HG03025 (cell line): ENCODE measurements around the gene TPM2.

Experiments
- ATAC-seq: cut with Tn5 transposase; IDR thresholded peaks from one replicate; pipeline ENCODE4 v1.9.1; 2021; ENCODE audit warnings: mild to moderate bottlenecking, moderate library complexity; ENCODE audit not compliant: unreplicated experiment, low FRiP score

TPM2 gene

DNA sequence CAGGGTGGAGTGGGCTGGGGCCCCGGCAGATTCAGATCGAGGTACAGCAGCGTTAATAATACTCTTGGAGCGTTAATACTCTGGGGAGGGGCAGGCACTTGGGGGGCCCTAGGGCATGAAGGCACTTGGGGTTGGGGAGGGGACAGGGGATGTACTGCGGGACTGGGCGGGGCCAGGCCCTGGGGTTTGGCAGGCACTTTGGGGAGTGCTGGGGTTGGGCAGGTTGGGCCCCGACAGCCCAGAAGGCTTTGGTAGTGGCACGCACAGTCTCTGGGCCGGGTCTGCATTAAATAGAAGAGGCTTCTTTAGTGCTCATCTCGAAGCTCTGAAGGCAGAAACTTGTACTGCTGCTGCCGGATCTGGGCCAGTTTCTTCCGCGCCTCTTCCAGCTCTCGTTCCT lies 7.8 kb upstream of the TPM2 start:
- ATAC-seq: no peak

DNA sequence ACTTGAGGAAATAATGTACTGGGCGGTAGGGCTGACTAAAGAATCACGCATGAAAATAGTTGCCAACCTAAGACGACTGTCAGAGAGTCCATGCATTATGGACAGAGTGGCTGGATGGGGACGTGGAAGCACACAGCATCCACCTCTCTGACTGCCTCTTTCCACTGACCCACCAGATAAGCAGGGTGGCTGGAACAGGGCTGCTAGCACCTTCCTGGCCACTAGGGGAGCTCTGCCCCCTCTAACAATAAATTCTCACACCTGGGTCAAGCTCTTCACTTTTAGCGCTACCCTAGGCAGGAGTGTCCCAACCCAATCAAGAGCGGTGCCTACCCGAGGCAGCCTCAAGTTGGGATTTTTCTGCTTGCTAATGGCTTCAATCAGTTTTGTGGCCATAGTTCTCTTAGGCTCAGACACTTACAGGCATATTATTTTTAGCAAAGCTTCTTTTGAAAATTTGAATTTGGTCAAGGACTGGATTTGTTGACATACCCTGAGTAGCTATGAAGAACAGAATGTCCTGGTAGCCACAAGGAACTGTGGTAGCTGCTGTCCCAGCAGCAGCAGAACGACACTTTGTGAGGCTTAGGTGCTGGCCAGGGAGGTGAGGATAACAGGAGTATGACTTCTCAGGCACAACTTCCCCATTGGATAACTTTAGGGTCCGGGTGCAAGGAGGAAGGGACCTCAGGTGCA lies 6.9 kb upstream of the TPM2 start:
- ATAC-seq: no peak

DNA sequence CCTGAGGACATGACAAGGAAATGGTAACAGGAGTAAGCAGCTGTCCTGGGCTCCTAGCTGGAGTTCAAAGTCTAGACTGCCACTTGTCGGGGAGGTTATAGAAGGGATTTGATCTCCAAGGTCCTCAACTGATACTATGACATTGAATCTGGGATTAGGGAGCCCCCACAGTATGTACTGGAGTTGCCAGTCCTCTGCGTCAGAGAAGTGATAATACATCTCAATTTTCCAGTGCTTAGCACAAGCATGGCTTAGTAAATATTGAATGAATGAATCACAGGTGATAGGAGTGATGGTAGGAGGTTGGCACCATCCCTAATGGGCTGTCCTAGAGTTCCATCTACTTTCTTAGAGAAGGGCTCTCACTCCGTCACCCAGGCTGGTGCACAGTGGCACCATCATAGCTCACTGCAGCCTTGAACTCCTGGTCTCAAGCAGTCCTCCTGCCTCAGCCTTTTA lies 6.2 kb upstream of the TPM2 start:
- no peak for ATAC-seq

DNA sequence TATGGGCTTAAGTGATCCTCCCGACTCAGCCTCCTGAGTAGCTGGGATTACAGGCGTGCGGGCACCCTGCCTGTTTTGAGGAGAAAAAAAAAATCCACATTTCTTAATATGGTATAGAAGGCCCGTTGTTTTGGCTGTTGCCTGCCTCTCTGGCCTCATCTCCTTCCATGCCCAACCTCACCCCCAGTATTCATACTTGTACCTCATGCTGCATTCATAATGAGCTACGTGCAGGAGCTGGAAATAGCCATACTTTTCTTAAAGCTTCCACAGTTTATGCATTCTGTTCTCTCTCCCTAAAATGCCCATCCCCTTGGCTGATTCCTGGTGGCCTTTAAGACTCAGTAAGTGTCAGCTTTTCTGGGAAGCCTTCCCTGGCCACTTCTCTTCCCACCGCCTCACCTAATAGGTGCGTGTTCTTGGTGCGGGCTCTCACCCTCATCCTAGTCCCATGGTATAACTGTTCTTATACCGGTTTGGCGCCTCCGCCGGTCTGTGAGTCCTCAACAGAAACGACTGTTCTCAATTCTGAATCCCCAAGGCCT lies 2.1 kb upstream of the TPM2 start:
- no peak for ATAC-seq

DNA sequence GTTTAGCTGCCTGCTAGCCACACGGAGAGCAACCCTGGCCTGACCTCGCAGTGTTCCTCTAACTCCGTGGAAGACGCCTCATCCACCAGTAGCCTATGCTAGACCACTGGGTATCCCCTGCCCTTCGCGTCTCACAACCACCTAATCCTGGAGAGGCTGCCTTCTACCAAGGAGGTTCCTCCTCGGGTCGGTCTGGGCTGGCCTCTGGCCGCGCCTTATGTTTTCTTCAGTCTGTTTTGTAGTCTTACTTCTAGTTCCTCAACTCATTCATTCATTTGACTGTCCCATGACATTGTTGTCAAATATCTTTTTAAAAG lies 1.6 kb upstream of the TPM2 start:
- ATAC-seq: no peak

DNA sequence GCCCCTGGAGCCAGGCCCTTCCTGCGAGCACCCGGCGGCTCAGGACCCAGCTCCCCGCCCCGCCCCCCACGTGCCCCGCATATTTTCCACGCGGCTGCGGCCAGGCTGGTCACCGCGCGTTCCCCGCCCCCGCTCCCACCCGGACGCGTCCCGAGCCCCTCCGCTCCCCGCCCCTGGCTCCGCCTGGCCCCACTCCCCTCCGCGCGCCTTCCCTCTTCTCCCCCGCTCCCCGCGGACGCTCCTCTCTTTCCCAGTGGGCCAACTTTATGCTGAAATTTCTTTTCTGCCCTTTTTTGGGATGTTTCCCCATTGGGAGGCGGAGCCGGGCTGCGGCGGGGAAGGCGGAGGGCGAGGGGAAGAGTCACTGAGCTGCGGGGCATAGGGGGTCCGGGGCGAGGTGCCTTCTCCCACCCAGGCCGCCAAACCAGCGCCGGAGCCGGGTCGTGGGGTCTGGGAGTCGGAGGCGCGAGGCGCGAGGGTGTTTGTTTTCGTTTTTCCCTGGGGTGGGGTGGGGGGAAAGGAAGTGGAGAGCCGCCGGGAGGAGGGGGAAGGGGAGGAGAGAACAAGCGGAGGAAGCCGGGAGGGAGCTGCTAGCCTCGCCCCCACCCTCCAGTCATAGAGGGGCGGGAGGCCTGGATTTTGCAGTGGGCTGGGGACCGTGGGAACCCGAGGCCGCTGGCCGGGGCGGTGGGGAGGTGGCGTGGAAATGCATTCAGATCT lies 1.0 kb upstream of the TPM2 start:
- no peak for ATAC-seq

DNA sequence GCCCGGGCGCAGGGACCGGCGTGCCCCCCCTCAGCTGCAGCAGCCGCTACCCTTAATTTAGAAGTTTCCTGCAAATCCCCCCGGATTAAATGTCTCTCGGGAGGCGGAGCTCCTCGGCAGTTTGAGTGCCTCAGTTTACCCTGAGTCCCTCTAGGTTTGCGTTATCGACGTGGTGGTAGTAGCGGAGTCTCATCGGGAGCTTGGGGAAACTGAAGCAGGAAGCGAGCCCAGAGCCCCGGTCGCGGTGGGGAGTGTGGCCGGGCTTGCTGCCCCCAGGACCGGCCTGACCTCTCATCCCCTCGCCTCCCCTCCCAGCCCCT lies 529 bp upstream of the TPM2 start:
- ATAC-seq: no peak

DNA sequence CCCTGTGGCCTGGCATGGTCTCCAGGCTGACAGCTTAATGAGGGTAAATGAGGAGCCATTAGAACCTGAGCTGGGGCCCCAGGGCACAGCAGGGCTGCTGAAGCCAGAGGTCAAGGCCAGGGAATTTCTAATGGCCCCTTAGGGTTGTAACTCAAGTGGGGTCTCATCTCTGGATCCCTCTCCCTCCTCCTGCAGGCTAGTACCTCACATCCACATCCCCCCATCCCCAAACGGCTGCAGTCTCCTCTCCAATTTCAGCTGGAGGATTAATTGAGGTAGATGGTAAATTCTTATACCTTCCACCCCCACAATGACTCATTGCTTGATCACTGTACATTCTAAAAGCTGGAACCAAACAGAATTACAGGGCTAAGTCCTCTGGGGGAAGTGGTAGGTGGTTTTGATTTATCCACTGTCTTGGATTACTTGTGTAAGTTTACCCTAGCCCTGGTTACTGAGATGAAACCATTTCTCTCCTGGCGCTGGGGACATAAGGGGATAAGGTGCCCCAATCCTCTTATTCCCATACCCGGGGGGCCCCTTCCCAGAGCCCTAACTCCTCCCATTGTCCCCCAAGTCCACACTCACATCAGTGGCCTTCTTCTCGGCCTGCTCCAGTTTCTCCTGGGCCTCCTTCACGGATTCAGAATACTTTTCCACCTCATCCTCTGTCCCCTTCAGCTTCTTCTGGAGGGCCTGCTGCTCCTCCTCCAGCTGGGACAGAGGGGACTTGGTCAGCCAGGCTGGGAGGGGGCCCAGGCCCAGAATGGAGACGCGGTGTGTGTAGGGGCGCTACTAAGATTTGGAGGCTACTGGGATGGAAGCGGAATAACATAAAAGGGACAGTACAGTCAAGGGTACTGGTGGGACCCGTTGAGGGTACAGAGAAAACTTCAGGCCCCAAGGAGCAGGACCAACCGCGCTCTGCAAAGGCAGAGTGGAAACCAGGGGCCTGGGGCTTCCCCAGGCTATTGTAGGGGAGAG lies 875 bp downstream of the TPM2 start:
- no peak for ATAC-seq

DNA sequence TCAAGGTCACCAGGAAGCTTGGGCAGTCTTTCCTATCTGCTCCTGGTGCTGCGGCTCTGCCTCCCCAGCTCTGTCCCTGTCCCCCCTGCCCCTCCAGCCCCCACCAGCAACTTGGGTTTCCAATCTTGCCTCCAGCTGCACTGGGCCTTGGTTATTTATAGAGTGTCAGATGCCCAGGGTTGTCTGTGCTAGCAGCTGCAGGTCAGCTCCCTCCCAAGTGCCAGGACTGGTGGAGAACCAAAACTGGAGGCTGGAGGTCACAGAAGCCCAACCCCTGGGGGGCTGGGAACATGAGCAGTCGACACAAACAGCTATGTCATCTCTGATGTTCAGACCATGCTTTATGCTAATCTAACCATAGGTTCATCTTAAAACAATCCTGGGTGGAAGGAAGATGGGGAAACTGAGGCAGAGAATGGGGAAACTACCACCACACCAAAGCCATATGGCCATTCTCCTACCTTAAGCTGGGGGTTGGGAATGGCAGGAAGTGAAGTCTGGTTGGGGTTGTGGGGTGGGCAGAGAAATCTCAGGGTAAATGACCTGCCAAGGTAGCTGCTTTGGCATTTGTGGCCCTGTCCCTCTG lies 1.7 kb downstream of the TPM2 start:
- no peak for ATAC-seq

DNA sequence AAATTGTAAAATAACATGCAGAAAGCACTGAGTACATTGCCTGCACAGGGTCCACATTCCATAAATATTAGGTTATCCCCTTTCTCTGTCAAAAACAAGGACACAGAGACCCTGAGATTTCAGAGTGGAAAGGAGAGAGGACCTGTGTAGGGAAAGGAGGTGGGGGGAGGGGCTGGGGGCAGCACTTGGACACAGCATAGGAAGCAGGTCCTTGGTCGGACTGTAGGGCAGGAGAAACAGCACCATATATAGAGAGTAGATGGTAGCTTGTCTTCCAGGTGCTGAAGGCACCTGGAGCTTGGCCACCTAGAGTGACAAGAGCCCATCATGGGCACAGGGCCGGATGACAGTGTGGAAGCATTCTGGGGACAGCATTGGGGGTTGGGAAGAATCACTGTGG lies 2.4 kb downstream of the TPM2 start:
- no peak for ATAC-seq

DNA sequence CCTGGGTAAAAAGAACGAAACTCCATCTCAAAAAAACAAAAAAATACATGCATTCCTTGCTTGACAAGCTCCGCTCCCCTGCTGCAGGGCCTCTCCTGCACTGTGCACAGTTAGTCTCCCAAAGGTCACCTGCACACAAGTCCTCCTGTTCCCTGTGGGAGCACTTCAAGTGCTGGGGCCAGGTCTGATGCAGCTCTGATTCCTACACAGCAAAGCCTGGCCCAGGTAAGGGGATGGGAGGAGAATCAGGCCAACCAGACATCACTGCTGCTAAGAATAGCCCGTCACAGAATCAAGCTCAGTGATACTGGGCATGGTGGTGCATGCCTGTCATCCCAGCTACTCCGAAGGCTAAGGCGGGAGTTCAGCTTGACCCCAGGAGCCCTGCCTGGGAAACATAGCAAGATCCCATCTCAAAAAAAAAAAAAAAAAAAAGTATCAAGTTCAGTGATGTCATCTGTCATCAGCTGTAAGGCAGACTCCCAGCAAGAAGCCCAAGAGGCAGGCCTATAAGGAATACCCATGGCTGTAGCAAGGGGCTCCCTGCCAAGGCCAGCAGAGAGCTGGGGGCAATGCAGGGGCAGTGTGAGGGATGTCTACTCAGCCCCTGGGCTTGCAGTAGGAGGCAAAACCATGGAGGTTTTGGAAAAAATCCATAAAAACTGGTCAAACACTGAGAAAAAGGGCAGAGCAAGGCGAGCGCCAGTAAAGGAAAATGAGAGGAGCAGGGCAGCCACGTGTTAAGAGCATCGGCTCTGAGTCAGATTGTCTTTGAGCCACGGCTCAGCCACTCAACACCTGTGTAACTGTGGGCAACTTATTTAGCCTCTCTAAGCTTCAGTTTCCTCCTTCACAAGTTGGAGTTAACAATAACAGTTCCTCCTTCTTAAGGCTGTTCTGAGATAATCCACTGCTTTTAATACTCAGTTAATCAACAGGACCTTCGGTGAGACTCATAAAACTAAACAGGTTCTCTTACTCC lies 3.2 kb downstream of the TPM2 start:
- no peak for ATAC-seq

DNA sequence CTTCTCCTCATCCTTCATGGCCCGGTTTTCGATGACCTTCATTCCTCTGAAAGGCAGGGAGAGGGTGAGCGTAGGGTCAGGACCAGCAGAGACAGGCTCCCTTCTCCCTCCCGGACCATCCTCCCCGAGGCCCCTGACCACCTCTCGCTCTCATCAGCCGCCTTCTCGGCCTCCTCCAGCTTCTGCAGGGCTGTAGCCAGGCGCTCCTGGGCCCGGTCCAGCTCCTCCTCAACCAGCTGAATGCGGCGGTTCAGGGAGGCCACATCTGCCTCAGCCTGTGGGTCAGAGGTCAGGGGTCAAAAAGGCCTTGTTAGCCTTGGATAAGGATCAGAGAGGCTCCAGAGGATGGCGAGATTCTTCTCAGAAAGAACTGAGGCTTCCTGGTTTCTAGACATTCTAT lies 4.2 kb downstream of the TPM2 start:
- no peak for ATAC-seq

DNA sequence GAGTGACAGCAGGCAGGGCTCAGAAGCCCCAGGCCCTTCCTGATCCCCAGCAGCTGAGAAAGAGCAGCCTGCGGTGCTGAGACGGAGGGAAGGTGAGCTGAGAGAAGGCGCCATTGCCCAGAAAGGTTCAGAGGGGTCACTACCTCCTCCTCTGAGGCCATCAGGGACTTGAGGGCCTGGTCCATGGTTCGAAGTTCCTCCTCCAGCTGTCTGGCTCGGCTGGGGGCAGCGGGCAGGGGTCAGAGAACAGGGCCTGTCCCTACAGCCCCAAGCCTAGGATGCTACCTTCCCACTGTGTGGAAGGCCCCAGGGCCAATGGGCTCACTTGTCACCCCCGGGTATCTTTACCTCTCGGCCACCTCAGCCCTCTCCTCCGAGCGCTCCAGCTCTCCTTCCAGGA lies 4.8 kb downstream of the TPM2 start:
- no peak for ATAC-seq

DNA sequence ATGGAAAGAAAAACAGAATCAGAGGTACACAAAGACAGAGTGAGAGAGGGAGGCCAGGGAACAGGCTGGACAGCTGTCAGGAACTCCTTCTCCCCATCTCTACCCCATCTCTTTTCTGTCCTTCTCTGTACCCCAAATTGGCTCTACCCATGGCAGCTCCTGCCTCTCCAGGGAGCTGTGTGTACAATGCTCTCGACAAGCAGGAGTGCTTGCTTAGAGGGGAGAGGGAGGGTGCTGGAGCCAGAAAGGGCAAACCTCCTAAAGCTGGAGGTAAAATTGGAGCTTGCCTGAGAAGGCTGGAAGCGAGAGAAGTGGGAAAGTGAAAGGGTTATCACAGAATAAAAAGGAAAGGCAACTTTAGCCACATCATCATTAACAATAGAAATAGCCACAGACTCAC lies 6.4 kb downstream of the TPM2 start:
- no peak for ATAC-seq

DNA sequence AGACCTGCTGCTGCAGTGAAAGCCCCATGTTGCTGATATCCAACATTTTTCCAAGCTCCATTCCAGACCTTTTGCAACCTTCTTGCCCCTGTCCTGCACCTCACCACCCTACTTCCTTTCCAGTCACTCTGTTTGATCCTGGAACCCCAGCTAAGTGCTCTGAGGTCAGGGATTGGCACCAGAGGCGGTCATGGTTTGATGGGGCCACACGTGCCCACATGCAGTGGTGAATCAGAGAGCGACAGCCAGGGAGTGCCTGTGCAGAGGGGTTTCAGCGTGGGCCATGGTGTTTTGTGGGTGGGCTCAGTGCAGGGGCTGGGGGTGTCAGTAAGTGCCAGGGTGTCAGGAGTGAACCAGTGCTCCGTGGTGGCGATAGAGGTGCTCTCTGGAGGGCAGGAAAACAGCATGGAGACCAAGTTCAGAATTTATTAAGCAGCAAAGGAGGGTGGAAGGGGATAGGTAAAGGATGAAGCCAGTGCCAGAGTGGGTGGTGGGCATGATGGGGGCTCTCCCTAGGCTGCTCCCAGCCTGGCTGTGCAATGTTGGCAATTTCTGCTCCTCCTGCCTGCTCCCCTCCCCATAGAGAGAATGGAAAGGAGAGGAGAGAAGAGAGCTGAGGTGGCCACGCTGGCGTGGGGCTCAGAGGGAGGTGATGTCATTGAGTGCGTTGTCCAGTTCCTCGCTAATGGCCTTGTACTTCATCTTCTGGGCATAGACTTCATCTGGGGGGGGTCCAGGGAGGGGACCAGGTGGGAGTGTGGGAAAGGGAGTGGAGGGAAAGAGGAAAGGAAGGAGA lies 7.0 kb downstream of the TPM2 start:
- no peak for ATAC-seq

DNA sequence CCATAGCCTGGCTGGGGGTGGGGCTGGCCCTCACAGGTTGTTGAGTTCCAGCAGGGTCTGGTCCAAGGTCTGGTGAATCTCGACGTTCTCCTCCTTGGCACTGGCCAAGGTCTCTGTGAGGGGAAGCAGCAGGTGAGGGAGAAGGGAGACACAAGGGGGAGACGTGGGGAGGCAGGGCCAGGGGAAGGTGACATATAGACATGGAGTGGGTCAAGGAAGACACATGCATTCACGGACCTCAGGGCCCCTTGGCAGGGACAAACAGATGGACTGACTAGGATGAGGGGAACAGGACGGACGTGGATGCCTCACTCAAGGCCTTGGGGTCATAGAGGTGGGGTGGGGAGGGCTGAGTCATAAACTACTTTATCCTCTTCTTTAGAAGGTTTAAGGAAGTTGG lies 7.7 kb downstream of the TPM2 start:
- ATAC-seq: no peak

DNA sequence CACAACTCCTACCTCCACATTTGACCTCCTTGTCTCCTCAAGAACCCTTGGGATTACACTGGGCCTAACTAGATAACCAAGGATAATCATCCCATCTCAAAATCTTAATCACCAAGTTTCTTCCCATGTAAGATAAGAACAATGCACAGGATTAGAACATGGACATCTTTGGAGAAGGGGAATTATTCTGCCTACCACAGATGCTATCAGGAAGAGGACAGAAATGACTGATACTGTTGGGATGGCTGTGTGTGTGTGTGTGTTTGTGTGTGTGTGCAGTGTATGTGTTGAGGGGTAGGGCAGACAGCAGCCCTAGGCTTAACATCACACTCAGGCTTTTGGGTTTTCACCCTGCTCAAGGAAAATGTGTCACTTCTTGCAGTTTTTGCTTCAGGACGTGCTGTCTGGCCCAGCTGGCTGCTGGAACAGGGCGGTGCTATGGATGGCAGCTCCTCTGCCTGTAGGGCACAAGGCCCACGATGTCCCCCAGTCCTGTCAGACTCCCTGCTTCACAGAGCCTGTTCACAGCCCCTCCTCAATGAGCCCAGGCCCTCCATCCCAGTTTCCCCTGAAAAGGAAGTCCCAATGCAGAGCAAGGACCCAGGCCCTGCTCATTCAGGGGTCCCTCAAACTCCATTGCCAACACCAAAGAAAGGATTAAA lies 8.3 kb downstream of the TPM2 start:
- no peak for ATAC-seq

DNA sequence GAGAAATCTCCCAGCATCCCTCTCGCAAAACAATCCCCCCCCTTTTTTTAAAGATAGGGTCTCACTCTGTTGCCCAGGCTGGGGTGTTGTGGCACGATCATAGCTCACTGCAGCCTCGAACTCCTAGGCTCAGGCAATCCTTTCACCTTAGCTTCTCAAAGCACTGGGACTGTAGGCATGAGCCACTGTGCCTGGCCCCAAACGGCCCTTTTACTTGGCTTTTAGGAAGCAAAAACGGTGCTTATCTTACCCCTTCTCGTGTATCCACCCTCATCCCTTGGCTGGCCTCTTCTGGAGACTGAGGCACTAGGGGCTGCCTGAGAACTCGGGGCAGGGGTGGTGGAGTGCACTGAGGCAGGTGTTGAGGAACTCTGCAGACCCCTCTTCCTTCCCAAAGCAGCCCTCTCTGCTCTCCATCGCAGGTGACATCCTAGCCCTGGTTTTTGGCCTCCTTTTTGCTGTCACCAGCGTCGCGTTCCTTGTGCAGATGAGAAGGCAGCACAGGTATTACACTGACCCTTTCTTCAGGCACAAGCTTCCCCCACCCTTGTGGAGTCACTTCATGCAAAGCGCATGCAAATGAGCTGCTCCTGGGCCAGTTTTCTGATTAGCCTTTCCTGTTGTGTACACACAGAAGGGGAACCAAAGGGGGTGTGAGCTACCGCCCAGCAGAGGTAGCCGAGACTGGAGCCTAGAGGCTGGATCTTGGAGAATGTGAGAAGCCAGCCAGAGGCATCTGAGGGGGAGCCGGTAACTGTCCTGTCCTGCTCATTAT lies 9.2 kb downstream of the TPM2 start:
- no peak for ATAC-seq
